H9 (cell line): ENCODE measurements around the gene ALX4. TPM values are rescaled to one million over a fixed set of nuclear protein-coding genes. Genes with fewer than 3 reads are reported as not detected.

ENCODE experiments used
- DNase-seq: peaks from one replicate; pipeline ENCODE4 v3.0.0-alpha.2; 2017
- H2AFZ ChIP-seq: one replicate; pipeline ENCODE4 v1.6.1; 2013; ENCODE audit warnings: mild to moderate bottlenecking, low read length, control low read depth, moderate library complexity
- H2AK5ac ChIP-seq: 2 replicates; pipeline ENCODE4 v1.6.1; 2013; ENCODE audit warnings: low read length, control low read depth, mixed read lengths; ENCODE audit not compliant: insufficient read length
- H2BK120ac ChIP-seq: one replicate; pipeline ENCODE4 v1.6.1; 2013; ENCODE audit warnings: low read depth, mild to moderate bottlenecking, low read length, control low read depth, inconsistent platforms; ENCODE audit not compliant: poor library complexity, severe bottlenecking
- H2BK12ac ChIP-seq: 2 replicates; pipeline ENCODE4 v1.6.1; 2013; ENCODE audit warnings: low read length, control low read depth, mixed read lengths, low read depth; ENCODE audit not compliant: insufficient read length
- H2BK15ac ChIP-seq: 2 replicates; pipeline ENCODE4 v1.6.1; 2013; ENCODE audit warnings: low read depth, low read length, control low read depth
- H2BK20ac ChIP-seq: one replicate; pipeline ENCODE4 v1.6.1; 2013; ENCODE audit warnings: low read depth, mild to moderate bottlenecking, low read length, control low read depth, inconsistent platforms; ENCODE audit not compliant: poor library complexity, severe bottlenecking
- H2BK5ac ChIP-seq: 2 replicates; pipeline ENCODE4 v1.6.1; 2013; ENCODE audit warnings: low read length, control low read depth, mixed read lengths; ENCODE audit not compliant: insufficient read length
- H3K14ac ChIP-seq: 2 replicates; pipeline ENCODE4 v1.6.1; 2013; ENCODE audit warnings: low read length, control low read depth; ENCODE audit not compliant: insufficient read depth
- H3K18ac ChIP-seq: 2 replicates; pipeline ENCODE4 v1.6.1; 2013; ENCODE audit warnings: low read depth, mild to moderate bottlenecking, mixed read lengths, low read length, control low read depth; ENCODE audit not compliant: insufficient read length
- H3K23ac ChIP-seq: 2 replicates; pipeline ENCODE4 v1.6.1; 2013; ENCODE audit warnings: low read length, control low read depth, mixed read lengths, low read depth; ENCODE audit not compliant: insufficient read length
- H3K23me2 ChIP-seq: 2 replicates; pipeline ENCODE4 v1.6.1; 2013; ENCODE audit warnings: low read depth, mild to moderate bottlenecking, mixed read lengths, low read length, control low read depth; ENCODE audit not compliant: insufficient read length, poor library complexity, severe bottlenecking
- H3K27ac ChIP-seq: 2 replicates; pipeline ENCODE4 v1.5.1; 2013; ENCODE audit warnings: low read length, control low read depth, mixed read lengths, low read depth; ENCODE audit not compliant: insufficient read length
- H3K27me3 ChIP-seq: 2 replicates; pipeline ENCODE4 v1.6.1; 2013; ENCODE audit warnings: low read length, control low read depth, inconsistent platforms; ENCODE audit not compliant: insufficient read depth
- H3K4ac ChIP-seq: 2 replicates; pipeline ENCODE4 v1.6.1; 2013; ENCODE audit warnings: low read depth, mild to moderate bottlenecking, control low read depth, inconsistent platforms, low read length, moderate library complexity
- H3K4me1 ChIP-seq: 2 replicates; pipeline ENCODE4 v1.6.1; 2013; ENCODE audit warnings: low read length, control low read depth, inconsistent platforms; ENCODE audit not compliant: insufficient read depth
- H3K4me2 ChIP-seq: 2 replicates; pipeline ENCODE4 v1.6.1; 2013; ENCODE audit warnings: low read length, control low read depth, mixed read lengths; ENCODE audit not compliant: insufficient read length, insufficient read depth
- H3K56ac ChIP-seq: 2 replicates; pipeline ENCODE4 v1.6.1; 2013; ENCODE audit warnings: low read depth, mild to moderate bottlenecking, mixed read lengths, low read length, control low read depth; ENCODE audit not compliant: insufficient read length
- H3K79me1 ChIP-seq: 2 replicates; pipeline ENCODE4 v1.6.1; 2013; ENCODE audit warnings: low read depth, mild to moderate bottlenecking, moderate library complexity, low read length, control low read depth, inconsistent platforms; ENCODE audit not compliant: insufficient read depth, poor library complexity, severe bottlenecking
- H3K79me2 ChIP-seq: 2 replicates; pipeline ENCODE4 v1.6.1; 2013; ENCODE audit warnings: low read length, control low read depth, inconsistent platforms; ENCODE audit not compliant: insufficient read depth
- H3K9ac ChIP-seq: 2 replicates; pipeline ENCODE4 v1.6.1; 2013; ENCODE audit warnings: low read length, control low read depth, mixed read lengths; ENCODE audit not compliant: insufficient read length; ENCODE audit errors: extremely low read depth
- H3K9me3 ChIP-seq: one replicate; pipeline ENCODE4 v1.6.1; 2013; ENCODE audit warnings: low read depth, low read length, inconsistent platforms; ENCODE audit not compliant: control insufficient read depth
- H3T11ph ChIP-seq: one replicate; pipeline ENCODE4 v1.6.1; 2013; ENCODE audit warnings: mild to moderate bottlenecking, low read length, control low read depth, inconsistent platforms
- H4K20me1 ChIP-seq: one replicate; pipeline ENCODE4 v1.6.1; 2013; ENCODE audit not compliant: control insufficient read depth, insufficient read length, insufficient read depth
- H4K5ac ChIP-seq: 2 replicates; pipeline ENCODE4 v1.6.1; 2013; ENCODE audit warnings: low read depth, mild to moderate bottlenecking, mixed read lengths, low read length, control low read depth; ENCODE audit not compliant: insufficient read length
- H4K8ac ChIP-seq: replicated peaks from 2 replicates; pipeline ENCODE4 v1.6.1; 2013; ENCODE audit warnings: low read length, control low read depth, mixed read lengths, low read depth; ENCODE audit not compliant: insufficient read length
- H4K91ac ChIP-seq: 2 replicates; pipeline ENCODE4 v1.6.1; 2013; ENCODE audit warnings: low read depth, mild to moderate bottlenecking, moderate library complexity, mixed read lengths, low read length, control low read depth; ENCODE audit not compliant: insufficient read length
- H3K27ac Mint-ChIP-seq, 3 experiments: 2 replicates in 2 of 3; 3 replicates in 1 of 3; pipeline ENCODE4 v1.8.0; 2020 to 2021; ENCODE audit warnings: mixed read lengths in 3 of 3, mild to moderate bottlenecking in 1 of 3, moderate library complexity in 1 of 3
- H3K27me3 Mint-ChIP-seq: 2 replicates; pipeline ENCODE4 v1.8.0; 2021; ENCODE audit warnings: low read depth, mild to moderate bottlenecking, moderate library complexity, mixed read lengths
- H3K36me3 Mint-ChIP-seq, 3 experiments: 2 replicates in 2 of 3; 3 replicates in 1 of 3; pipeline ENCODE4 v1.8.0; 2020 to 2021; ENCODE audit warnings: low read depth in 3 of 3, mixed read lengths in 3 of 3; ENCODE audit not compliant: insufficient read depth in 1 of 3
- H3K4me1 Mint-ChIP-seq, 2 experiments: 2 replicates each; pipeline ENCODE4 v1.8.0; 2020; ENCODE audit warnings: mixed read lengths in 2 of 2
- H3K4me3 Mint-ChIP-seq, 2 experiments: 2 replicates in 1 of 2; 3 replicates in 1 of 2; pipeline ENCODE4 v1.8.0; 2020 to 2021; ENCODE audit warnings: mild to moderate bottlenecking in 2 of 2, mixed read lengths in 2 of 2, moderate library complexity in 1 of 2
- H3K9me3 Mint-ChIP-seq, 2 experiments: 2 replicates in 1 of 2; 3 replicates in 1 of 2; pipeline ENCODE4 v1.8.0; 2020; ENCODE audit warnings: mild to moderate bottlenecking in 2 of 2, mixed read lengths in 2 of 2, moderate library complexity in 1 of 2
- WGBS: extraction: QIAGEN DNeasy Blood & Tissue Kit; methylation state at CpG from one replicate; pipeline ENCODE4 v1.1.7; 2013; ENCODE audit warnings: missing lambda C conversion rate, low lambda C conversion rate, mixed read lengths; ENCODE audit not compliant: insufficient read length; ENCODE audit errors: extremely low coverage; 5-methylcytosine and 5-hydroxymethylcytosine counted together
- total RNA-seq: library from RNA; stranded (reverse); gene quantifications from 2 replicates; pipeline ENCODE4 v1.2.1, GENCODE V29; 2021
- TF ChIP-seq, protein P1 (sequence below): fragments of 200-600 bp; sonication (generic); conservative IDR thresholded peaks from 3 replicates; pipeline ENCODE4 v1.8.0; 2021; ENCODE audit warnings: antibody characterized with exemption, mild to moderate bottlenecking

The ALX4 gene
- total RNA-seq, 1 experiment from 2014 or later: not detected

DNA sequence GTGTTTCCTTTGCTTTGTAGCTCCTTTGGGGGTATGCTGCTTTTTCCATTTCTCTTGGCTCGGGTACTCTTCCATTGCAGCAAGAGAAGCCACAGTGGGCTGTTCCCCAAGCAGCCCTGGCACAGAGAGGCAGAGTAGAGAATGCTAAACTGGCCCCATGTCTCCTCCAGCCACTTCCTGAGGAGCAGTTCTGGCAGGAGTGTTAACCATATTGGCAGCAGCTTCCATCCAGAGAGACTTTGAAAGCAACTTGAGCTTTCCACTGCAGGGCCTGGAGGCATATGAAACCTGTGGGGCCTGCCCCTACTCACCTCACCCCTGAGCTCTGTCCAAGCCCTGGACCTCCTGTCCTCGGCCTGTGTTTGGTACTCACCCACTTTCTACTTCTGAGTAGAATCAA lies 61.8 kb downstream of the ALX4 start:
- Mint-ChIP-seq H3K9me3 (peaks cover 11 to 16% of the 10 kb centered on the region in 2 experiments), H3K27ac (peak overlapping the region in 1 of 3 experiments; percentile 54; a peak in 1 of 7 replicates)
- H3K27ac ChIP-seq: no peak overlapping the region

More for the DNA sequence above, 61.8 kb downstream of the ALX4 start:
- TF ChIP-seq, protein P1, sequence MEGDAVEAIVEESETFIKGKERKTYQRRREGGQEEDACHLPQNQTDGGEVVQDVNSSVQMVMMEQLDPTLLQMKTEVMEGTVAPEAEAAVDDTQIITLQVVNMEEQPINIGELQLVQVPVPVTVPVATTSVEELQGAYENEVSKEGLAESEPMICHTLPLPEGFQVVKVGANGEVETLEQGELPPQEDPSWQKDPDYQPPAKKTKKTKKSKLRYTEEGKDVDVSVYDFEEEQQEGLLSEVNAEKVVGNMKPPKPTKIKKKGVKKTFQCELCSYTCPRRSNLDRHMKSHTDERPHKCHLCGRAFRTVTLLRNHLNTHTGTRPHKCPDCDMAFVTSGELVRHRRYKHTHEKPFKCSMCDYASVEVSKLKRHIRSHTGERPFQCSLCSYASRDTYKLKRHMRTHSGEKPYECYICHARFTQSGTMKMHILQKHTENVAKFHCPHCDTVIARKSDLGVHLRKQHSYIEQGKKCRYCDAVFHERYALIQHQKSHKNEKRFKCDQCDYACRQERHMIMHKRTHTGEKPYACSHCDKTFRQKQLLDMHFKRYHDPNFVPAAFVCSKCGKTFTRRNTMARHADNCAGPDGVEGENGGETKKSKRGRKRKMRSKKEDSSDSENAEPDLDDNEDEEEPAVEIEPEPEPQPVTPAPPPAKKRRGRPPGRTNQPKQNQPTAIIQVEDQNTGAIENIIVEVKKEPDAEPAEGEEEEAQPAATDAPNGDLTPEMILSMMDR: no peak
- Histone ChIP-seq H2BK12ac (no peak overlapping the region), H2BK15ac (no peak overlapping the region), H3K4me2 (no peak overlapping the region), H3K4me1 (peaks cover 8% of the 10 kb centered on the region; the same call in 1 of the 2 replicates), H3K23ac (no peak overlapping the region), H2BK20ac (no peak overlapping the region), H3K56ac (no peak overlapping the region), H2BK5ac (no peak overlapping the region), H3K9me3 (no peaks in the 10 kb centered on the region), H3K14ac (no peak overlapping the region), H3K79me1 (no peaks in the 10 kb centered on the region), H3K9ac (no peak overlapping the region), H4K91ac (no peak overlapping the region), H4K5ac (no peak overlapping the region), H3K18ac (no peak overlapping the region), H3K27me3 (no peaks in the 10 kb centered on the region), H3K79me2 (no peaks in the 10 kb centered on the region), H2AK5ac (no peak overlapping the region), H3T11ph (no peak overlapping the region), H3K4ac (no peak overlapping the region), H4K8ac (no peak overlapping the region), H2AFZ (no peak overlapping the region), H2BK120ac (no peak overlapping the region), H4K20me1 (no peaks in the 10 kb centered on the region), H3K23me2 (no peaks in the 10 kb centered on the region)
- peaks cover 20 to 27% of the 10 kb centered on the region in 2 experiments for H3K4me1 Mint-ChIP-seq
- no peak for DNase-seq
- H3K36me3 Mint-ChIP-seq: peaks cover 25 to 38% (median 28%) of the 10 kb centered on the region in 3 experiments
- H3K27me3 Mint-ChIP-seq: no peaks in the 10 kb centered on the region
- H3K4me3 Mint-ChIP-seq: no peak overlapping the region
- no CpG with 5 or more reads among the region's 2 CpGs for WGBS
